Sigmoid colon (tissue), 4 donors: ENCODE data around the gene STK17B.

ENCODE experiments used
- EP300 ChIP-seq, 4 donors: sonication (generic); formaldehyde crosslinking; IDR thresholded peaks; one replicate each; pipeline ENCODE4 v1.6.1; 2017; ENCODE audit warnings: antibody characterized with exemption in 4 of 4
- POLR2A ChIP-seq, 2 donors: fragments of 450-650 bp; IDR thresholded peaks; one replicate each; pipeline ENCODE4 v1.6.1; 2016; ENCODE audit warnings: antibody characterized with exemption in 2 of 2, mild to moderate bottlenecking in 2 of 2, moderate library complexity in 2 of 2
- POLR2AphosphoS5 ChIP-seq, 4 donors: sonication (generic); formaldehyde crosslinking; IDR thresholded peaks; one replicate each; pipeline ENCODE4 v1.6.1; 2017; ENCODE audit warnings: antibody characterized with exemption in 4 of 4
- TF ChIP-seq, protein P1 (sequence below), 4 experiments: fragments of 450-650 bp in 3 of 4; fragments of 200-600 bp in 1 of 4; IDR thresholded peaks; one replicate each; pipeline ENCODE4 v1.5.1; 2016 to 2019; ENCODE audit warnings: antibody characterized with exemption in 4 of 4, mild to moderate bottlenecking in 3 of 4, moderate library complexity in 2 of 4

- TF ChIP-seq, protein P1, sequence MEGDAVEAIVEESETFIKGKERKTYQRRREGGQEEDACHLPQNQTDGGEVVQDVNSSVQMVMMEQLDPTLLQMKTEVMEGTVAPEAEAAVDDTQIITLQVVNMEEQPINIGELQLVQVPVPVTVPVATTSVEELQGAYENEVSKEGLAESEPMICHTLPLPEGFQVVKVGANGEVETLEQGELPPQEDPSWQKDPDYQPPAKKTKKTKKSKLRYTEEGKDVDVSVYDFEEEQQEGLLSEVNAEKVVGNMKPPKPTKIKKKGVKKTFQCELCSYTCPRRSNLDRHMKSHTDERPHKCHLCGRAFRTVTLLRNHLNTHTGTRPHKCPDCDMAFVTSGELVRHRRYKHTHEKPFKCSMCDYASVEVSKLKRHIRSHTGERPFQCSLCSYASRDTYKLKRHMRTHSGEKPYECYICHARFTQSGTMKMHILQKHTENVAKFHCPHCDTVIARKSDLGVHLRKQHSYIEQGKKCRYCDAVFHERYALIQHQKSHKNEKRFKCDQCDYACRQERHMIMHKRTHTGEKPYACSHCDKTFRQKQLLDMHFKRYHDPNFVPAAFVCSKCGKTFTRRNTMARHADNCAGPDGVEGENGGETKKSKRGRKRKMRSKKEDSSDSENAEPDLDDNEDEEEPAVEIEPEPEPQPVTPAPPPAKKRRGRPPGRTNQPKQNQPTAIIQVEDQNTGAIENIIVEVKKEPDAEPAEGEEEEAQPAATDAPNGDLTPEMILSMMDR (IDR thresholded peaks at IDR 0.05): no peak
- TF ChIP-seq POLR2A (IDR thresholded peaks at IDR 0.05): no peak
- peak in 1 of 4 donors; percentile 15 for TF ChIP-seq POLR2AphosphoS5 (IDR thresholded peaks at IDR 0.05)
- no peak for TF ChIP-seq EP300 (IDR thresholded peaks at IDR 0.05)
Observed at GRCh38 chr2:196170606-196171247, 651 bp downstream of the STK17B start.
